Endometrium (tissue), 2 donors: ENCODE measurements around the gene PICK1.
A peak's percentile ranks its signal among the peaks of the same experiment; 100 is the strongest.
"Not testable (repeated sequence)": the region's sequence is repeated elsewhere in the genome, so short reads cannot be mapped to it uniquely, and the experiment has no call there.

Source experiments
- FAIRE-seq: peaks from 2 replicates; lab custom pipeline; 2012; peaks lifted over from hg19 to GRCh38; lab: Jason Lieb, UNC
- donor health status: control.
- donor health status: control.

Gene PICK1

DNA sequence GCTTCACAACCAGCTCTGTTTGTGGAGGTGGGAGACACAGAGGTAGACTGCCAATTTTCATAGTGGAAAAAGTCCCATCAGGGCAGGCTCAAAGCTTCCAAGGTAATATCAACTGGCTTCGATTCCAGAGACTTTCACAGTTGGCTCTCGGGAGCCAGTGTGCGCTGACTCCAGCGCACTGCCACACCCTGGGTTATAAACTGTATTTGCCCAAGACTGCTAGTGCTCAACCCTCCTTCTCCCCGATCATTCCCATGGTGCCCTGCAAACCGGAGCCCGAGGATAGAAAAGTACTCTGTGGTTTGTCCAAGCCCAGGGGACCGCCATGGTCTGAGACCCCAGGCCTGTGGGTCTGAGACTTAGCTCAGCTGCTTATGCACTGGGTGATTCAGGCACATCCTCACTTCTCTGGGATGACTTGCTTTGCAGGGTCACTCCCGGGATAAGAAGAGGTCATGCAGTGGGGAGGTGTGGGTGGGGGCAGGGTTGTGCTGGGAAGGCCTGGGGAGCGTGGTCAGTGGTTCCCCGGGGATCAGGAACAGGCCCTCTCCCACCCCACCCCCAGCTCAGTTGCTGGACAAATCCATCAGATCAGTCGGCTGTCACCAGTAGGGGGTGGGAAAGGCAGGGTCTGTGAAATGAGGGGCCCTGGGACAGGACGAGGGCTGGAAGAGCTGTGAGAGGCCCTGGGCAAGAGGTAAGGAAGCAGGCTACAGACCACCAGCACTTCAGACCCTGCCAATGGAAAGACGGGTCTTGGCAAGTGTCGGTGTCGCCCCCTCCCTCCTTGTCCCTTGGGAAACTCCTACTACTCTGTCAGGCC lies 26.7 kb upstream of the PICK1 start:
- no peak for FAIRE-seq

- no peak for FAIRE-seq
Observed at GRCh38 chr22:38031491-38031890, 25.7 kb upstream of the PICK1 start.

GRCh38 chr22:38032681-38033521 lies 24.3 kb upstream of the PICK1 start:
- FAIRE-seq = peak; percentile 59

GRCh38 chr22:38033522-38034277 lies 23.5 kb upstream of the PICK1 start:
- no peak for FAIRE-seq

GRCh38 chr22:38034278-38034882 lies 22.8 kb upstream of the PICK1 start:
- no peak for FAIRE-seq

DNA sequence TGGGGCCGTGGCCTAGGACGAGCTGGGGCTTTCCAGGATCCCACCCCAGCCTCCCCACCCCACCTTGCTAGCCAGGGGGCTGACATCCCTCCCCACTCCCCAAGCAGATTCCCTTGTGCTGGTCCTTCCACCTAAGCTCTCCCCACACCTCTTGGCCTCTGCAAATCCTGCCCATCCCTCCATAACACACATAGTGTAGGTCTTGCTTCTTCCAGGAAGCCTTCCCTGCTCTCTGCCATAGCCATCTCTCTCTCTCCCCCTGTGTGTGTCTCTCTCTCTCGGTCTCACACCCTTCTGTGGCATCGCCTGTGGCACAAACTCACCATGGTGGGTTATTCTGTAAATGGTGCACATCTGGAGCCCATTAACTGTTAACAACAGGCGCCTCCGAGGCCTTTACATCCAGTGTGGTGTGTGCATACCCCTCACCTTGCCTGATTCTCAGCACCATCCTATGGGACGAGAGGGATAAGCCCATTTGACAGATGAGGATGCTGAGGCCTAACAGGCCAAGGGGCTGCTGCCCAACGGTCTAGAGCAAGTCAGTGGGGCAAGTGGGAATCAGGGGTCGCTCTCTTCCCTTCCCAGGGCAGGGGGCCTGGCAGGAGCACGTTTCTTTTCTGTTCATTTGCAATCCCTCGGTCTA lies 22.2 kb upstream of the PICK1 start:
- no peak for FAIRE-seq

- no peak for FAIRE-seq
Observed at GRCh38 chr22:38035530-38035885, 21.7 kb upstream of the PICK1 start.

DNA sequence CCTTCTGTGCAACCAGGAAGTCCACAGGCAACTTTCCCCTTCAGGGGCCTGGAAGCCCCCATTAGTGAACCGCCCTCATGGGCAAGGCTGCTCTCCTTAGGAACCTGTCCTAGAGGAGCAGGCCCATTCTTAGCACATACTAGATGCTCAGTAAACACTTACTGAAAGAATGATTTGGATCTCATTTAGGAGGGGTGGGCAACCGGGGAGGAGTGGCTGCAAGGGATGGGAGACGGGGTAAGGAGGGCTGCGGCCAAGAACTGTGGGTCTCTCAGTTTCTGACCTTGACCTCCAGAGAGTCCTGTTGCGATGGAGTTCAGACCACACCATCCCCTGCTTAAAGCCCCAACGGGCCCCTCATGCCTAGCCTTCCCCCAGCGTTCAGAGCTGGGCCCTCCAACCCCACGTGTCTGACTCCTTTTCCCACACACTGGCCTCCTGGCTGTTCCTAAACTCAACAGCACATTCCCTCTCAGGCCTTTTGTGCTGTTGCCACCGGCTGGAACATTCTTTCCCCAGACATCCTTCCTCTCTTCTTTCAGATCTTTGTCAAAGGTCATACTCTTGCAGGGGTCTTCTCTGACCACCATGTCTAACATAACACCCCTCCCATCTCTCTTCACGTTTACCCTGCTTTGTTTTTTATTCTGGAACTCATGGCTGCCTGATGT lies 20.7 kb upstream of the PICK1 start:
- no peak for FAIRE-seq

GRCh38 chr22:38037367-38038150 lies 19.6 kb upstream of the PICK1 start:
- not testable (repeated sequence) for FAIRE-seq

- FAIRE-seq = no peak
Observed at GRCh38 chr22:38038426-38038825, 18.8 kb upstream of the PICK1 start.

- no peak for FAIRE-seq
Observed at GRCh38 chr22:38038890-38039812, 18.1 kb upstream of the PICK1 start.

GRCh38 chr22:38040953-38041759 lies 16.0 kb upstream of the PICK1 start:
- FAIRE-seq = no peak

DNA sequence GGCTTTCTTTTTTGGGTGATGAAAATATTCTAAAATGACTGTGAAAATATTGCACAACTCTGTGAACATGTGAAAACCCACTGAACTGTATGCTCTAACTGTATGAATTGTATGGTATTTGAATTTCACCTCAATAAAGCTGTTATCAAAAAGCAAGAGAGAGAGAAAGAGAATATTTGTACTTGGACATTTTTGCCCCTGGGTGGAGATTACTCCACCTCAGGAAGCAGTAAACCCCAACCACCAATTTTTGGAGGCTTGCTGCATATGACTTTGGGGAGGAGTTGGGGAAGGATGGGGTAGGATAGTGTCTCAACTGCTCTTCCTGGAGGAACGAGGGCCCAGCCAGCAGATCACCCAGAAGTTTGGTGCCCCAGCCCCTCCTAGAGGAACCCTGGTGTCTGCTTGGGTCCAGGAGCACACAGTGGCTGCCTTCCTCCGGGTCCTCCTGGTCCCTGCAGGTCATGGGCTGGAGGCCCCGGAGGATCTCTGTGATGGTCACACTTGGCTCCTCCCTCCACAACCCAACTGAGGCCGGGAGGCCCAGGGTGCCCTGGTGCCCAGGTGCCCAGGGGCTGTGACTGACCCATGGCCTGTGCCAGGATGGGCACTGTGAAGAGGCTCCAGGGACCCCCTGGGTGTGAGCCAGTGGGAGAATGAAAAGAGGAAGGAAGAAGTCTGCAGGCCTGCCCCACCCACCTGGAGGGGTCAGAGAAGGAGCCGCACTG lies 15.3 kb upstream of the PICK1 start:
- FAIRE-seq = no peak

DNA sequence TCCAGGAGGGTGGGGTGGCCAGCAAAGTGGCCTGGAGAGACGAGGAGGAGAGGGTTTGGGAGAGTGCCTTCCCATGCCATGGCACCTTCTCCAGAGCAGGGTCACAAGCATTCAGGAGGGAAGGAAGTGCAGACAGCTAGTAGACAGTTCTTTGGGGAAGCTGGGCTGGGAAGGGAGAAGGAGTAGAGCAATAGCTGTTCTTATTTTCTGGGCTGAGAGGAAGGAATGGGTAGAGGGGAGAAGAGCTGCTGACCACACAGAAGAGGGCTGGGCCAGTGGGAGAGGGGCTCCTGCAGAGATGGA lies 14.8 kb upstream of the PICK1 start:
- FAIRE-seq = no peak

DNA sequence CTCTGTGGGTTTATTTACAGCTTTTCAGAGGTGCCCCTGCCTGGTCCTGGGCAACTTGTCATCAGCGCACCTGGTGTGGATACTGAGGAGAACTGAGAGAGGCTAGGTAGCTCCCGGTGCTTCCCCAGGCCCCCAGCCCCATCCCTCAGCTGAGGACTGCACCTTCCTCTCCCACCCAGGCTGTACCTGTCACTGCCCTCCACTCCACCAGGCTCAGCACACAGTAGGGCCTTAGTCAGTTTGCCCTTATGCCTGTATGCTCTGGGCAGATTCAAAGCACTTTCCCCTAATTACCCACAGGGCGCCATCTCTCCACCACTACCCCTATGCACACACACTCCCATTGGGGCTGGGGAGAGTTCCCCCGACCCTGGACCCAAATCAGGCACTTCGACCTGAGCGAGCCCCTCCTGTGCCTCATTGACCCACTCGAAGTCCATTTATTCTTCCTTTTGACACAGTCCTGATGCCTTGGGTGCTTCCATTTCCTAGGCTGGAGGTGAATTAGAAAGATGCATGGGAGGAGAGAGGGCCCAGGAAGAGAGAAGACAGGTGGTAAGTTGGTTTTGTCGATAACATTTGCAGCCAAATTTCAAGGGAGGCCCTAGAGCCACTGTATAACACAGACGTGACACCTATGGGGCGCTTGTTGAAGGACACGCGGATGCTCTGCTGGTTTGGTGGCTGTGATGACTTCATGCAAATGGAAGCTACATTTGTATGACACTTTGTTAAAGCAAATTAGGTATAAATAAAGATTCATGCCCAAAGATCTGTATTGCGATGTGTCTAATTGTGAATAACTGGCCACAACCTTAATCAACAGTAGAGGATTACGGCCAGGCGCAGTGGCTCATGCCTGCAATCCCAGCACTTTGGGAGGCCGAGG lies 13.8 kb upstream of the PICK1 start:
- no peak for FAIRE-seq

DNA sequence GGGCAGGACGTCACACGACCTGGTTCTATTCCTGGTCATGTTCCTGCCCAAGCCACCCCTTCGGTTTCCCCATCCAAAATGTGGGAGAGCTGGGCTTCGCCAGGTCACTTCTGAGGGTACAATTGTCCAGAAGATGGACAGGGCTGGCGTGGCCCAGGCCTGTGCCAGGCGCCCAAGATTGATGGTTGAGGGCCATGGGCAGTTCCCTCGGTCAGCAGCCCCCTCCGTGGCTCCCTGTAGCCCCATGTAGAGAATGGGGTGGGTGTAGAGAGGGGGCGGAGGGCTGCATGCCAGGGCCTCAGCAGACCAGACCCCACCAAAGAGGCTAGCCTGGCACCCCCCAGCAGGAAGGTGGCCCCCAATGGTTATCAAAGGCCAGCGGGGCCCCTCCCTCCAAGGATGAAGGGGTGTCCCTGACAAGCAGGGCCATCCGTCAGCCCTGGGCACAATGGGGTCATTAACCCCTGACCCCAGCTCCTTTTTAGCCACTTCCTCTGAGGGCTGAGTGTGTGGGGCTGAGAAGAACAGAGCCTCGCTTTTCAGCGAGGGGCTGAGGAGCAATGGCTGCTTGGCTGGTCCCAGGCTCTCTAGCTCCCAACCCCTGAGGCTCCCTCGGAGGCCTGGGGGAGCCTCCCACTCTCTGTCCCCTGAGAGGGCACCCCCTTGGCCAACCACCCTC lies 11.0 kb upstream of the PICK1 start:
- no peak for FAIRE-seq
